Measurements from ENCODE around the gene ACVR1B. TPM values are rescaled to one million over a fixed set of nuclear protein-coding genes. Genes with fewer than 3 reads are reported as not detected.
A peak's percentile ranks its signal among the peaks of the same experiment; 100 is the strongest.

The ACVR1B gene
- polyA plus RNA-seq, 12 donors = 13.1 to 20.9 (median 16.2) TPM; not detected in 1

- DNase-seq = no peak
Measured at GRCh38 chr12:52019113-52019770, 67.7 kb downstream of the ACVR1B start.

- no peak for DNase-seq
Measured at GRCh38 chr12:52020539-52021336, 69.2 kb downstream of the ACVR1B start.

GRCh38 chr12:52022841-52023181 is 71.3 kb downstream of the ACVR1B start:
- no peak for DNase-seq

GRCh38 chr12:52023182-52023975 is 71.9 kb downstream of the ACVR1B start:
- no peak for DNase-seq

- no peak for DNase-seq
Measured at GRCh38 chr12:52023976-52024688, 72.6 kb downstream of the ACVR1B start.

GRCh38 chr12:52024845-52025230 is 73.3 kb downstream of the ACVR1B start:
- DNase-seq = no peak

GRCh38 chr12:52026263-52026662 is 74.8 kb downstream of the ACVR1B start:
- DNase-seq = no peak

- DNase-seq = no peak
Measured at GRCh38 chr12:52027085-52027843, 75.8 kb downstream of the ACVR1B start.

GRCh38 chr12:52029685-52030084 is 78.2 kb downstream of the ACVR1B start:
- DNase-seq = no peak

- peak; percentile 85 for DNase-seq
Measured at GRCh38 chr12:52032446-52032803, 80.9 kb downstream of the ACVR1B start.

- peak; percentile 97 for DNase-seq
Measured at GRCh38 chr12:52032804-52033445, 81.4 kb downstream of the ACVR1B start.

GRCh38 chr12:52033446-52034140 is 82.1 kb downstream of the ACVR1B start:
- no peak for DNase-seq

GRCh38 chr12:52035190-52035589 is 83.7 kb downstream of the ACVR1B start:
- DNase-seq = peak; percentile 83

GRCh38 chr12:52035926-52036325 is 84.4 kb downstream of the ACVR1B start:
- no peak for DNase-seq

- DNase-seq = peak; percentile 88
Measured at GRCh38 chr12:52036587-52037171, 85.2 kb downstream of the ACVR1B start.

- DNase-seq = peak; percentile 69
Measured at GRCh38 chr12:52037248-52037861, 85.9 kb downstream of the ACVR1B start.

- no peak for DNase-seq
Measured at GRCh38 chr12:52038447-52038846, 86.9 kb downstream of the ACVR1B start.

- DNase-seq = no peak
Measured at GRCh38 chr12:52041035-52041434, 89.5 kb downstream of the ACVR1B start.

GRCh38 chr12:52041695-52042123 is 90.2 kb downstream of the ACVR1B start:
- DNase-seq = no peak
